HG02884 (cell line): ENCODE results near the gene RFTN1.

Source experiments
- ATAC-seq: cut with Tn5 transposase; IDR thresholded peaks from one replicate; pipeline ENCODE4 v1.9.1; 2021; ENCODE audit warnings: mild to moderate bottlenecking, moderate library complexity; ENCODE audit not compliant: unreplicated experiment

Gene RFTN1

DNA sequence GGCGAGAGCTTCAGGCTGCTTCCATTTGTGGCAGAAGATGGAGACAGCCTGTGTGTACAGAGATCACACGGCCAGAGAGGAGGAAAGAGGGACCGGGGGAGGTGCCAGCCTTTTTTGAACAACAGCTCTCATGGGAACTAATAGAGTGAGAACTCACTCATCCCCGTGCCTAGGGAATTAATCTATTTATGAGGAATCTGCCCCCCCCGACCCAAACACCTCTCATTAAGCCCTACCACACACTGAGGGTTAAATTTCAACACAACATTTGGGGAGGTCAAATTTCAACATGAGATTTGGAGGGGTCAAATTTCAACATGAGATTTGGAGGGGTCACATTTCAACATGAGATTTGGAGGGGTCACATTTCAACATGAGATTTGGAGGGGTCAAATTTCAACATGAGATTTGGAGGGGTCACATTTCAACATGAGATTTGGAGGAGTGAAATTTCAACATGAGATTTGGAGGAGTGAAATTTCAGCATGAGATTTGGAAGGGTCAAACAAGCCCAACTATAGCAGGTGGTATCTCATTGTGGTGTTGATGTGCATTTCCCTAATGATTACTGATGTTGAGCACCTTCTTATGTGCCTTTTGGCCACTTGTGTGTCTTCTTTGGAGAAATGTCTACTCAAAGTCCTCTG, 20.6 kb upstream of the RFTN1 start:
- no peak for ATAC-seq

- ATAC-seq, result no peak
Observed at GRCh38 chr3:16529264-16529663, 15.8 kb upstream of the RFTN1 start.

- no peak for ATAC-seq
Observed at GRCh38 chr3:16528581-16528993, 15.1 kb upstream of the RFTN1 start.

- ATAC-seq, result no peak
Observed at GRCh38 chr3:16528106-16528505, 14.6 kb upstream of the RFTN1 start.

- ATAC-seq, result no peak
Observed at GRCh38 chr3:16524196-16524595, 10.7 kb upstream of the RFTN1 start.

GRCh38 chr3:16523778-16524177, 10.3 kb upstream of the RFTN1 start:
- ATAC-seq, result no peak

DNA sequence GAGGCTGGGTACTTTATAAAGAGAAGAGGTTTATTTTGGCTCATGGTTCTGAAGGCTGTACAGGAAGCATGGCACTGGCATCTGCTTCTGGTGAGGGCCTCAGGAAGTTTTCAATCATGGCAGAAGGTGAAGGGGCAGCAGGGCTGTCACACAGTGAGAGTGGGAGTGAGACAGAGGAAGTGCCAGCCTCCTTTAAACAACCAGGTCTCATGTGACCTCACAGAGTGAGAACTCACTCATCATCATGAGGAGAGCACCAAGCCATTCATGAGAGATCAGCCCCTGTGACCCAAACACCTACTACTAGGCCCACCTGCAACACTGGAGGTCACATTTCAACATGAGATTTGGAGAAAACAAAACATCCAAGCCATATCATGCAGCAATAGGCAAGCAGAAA, 9.3 kb upstream of the RFTN1 start:
- ATAC-seq, result no peak

DNA sequence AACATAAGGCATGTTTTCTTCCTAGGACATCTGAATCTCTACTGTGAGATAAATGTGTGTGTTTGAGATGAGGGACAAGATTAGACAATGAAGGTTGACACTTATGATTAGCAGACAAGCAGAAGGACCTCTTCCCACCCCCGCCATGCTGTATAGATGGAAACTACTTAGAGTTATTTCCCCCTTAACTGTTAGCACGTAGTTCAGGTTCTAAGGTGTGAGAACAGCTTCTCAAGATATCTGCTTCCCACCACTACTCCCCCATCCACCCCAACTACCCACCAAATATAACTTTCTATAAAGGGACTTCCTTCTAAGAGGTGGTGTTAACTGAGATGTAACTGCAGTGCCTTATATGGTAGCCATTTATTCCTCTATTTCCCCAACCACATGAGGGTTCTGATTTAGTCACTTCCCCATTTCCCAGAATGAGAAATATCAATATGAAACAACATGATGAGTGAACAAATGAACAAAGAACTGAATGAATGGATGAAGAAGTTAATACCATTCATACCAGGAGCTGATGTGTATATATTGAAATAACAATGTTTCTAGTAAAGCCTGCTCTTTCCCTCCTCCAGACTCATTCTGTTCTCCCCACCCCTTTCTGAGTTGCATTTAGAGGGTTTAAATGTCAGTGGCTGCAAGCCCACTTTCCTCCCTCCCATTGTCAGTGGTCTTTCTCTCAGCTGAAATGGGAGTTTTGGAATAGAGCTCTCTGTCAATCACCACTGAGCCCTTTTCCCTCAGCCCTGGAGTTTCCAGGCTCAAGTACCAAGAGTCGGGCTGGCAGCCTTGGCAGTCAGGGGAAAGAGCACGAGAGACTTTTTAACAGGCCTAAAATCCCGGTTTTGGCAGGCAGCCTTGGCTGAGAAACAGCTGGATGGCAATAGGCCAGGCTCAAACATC, 7.7 kb upstream of the RFTN1 start:
- peak; percentile 71 for ATAC-seq

GRCh38 chr3:16520241-16520969, 6.9 kb upstream of the RFTN1 start:
- no peak for ATAC-seq

DNA sequence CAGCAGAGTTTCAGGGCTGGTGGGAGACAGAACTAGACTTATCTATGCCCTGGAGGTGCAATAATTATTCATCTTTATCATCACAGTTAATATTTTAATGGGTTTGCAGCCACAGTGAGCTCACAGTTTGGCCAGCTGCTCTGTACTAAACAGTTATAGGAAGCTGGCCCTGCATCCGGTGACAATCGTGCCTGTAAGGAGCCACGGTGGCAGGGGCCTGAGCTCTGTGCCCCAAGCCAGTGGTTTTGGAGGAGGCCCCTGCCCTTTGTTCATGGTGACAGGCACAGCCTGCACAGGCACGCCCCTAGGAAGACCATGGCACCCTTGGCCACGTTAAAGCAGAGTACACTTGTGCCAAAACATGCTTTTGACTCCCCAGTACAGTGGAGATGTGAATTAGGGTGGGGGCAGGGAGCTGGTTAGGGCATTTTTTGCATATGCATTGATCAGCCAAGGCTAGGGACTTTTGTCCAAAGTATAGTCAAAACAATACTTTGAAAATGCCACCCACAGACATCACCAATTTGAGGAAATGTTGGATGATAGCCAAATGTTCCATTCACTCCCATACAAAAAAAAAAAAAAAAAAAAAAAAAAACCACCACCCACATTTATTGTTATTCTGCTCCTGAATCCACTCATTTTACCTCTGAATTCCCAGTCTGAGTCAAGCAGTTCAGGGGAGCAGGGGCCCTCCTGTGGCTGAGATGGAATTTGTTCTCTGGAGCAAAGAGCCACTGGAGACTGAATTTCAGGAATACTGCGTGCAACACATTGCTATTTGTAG, 3.4 kb upstream of the RFTN1 start:
- no peak for ATAC-seq

DNA sequence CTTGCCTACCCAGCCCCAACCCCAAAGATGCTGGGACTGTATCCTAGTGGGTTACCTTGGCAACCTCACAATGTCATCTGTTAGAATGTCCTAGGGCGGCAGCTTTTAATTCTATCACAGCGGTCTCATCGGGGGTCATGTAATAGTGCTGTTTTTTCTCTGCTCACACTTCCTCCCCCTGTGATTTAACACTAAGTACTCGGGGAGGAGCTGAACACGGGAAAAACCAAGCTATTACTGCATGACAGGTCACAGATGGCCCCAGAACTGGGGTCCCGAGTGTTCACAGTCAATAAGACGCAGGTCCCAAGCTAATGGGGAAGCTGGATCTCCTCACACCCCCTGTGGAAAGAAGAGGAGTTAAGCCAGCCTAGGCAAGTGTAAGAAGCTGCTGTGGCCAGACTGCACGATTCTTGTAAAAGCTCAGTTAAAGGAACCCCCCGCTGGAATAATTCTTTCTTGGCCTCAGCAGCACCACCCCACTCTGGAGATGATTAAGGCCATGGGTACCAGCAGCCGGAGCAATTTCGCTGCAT, 2.5 kb upstream of the RFTN1 start:
- ATAC-seq, result no peak

- ATAC-seq, result no peak
Observed at GRCh38 chr3:16514755-16515353, 1.4 kb upstream of the RFTN1 start.

GRCh38 chr3:16514021-16514700, 662 bp upstream of the RFTN1 start:
- ATAC-seq, result no peak

GRCh38 chr3:16512435-16513140, 911 bp downstream of the RFTN1 start:
- ATAC-seq, result peak; percentile 4

DNA sequence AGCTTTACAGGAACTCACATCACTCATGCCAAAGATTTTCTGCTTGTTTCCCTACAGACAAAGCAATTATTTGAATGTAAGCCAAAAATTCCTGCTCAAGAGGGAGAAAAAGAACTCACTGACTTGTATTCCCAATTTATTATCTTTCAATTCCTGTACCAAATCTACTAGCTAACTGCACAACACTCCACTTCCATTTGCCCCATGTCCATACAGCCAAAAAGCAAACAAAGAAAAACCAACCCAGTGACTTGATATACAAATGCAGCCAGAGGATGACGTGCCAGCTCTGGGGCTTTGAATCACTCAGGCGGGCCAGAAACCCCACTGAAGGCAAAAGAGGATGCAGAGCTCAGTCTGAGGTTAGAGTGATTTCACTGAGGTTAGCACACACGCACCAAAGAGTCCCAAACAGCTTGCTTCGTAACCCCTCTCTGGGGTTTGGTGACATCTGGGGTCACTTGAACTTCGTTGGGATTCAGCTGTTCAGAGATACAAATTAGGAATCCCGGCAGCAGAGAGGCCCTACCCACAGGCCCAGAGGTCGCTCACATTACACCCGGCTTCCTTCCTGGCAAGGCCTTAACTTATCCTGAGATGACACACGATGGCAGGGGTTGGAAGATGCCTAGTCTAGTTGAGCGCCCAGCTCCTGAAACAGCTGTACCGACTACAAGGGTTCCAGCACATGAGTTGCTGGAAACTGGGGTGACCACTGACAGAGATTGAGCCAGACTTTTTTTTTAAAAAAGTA, 1.6 kb downstream of the RFTN1 start:
- peak; percentile 38 for ATAC-seq

DNA sequence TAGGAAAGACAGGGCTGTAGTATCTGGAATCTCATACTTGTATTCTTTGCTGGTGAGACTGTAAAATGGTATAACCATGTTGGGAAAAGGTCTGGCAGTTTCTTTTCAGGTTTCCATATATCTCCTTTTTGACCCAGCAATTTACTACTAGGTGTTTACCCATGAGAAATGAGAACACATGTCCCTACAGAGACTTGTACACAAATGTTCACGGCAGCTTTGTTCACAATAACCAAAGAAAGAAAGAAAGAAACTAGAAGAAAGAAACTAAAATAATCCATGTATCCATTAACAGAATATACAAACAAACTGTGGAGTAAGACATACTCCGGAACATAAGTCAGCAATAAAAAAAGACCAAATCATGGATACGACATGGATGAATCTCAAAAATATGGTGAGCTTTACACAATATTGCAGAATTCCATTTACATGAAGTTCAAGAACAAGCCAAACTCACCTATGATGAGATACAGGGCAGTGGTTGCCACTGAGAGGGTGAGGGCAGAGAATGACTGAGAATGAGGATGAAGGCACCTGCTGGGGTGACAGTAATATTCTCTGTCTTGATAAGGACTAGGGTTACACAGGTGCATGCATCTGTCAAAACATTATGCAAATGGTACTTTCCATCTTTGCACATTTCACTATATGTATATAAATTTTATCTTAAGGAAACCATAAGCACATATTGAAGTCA, 2.7 kb downstream of the RFTN1 start:
- ATAC-seq, result no peak

DNA sequence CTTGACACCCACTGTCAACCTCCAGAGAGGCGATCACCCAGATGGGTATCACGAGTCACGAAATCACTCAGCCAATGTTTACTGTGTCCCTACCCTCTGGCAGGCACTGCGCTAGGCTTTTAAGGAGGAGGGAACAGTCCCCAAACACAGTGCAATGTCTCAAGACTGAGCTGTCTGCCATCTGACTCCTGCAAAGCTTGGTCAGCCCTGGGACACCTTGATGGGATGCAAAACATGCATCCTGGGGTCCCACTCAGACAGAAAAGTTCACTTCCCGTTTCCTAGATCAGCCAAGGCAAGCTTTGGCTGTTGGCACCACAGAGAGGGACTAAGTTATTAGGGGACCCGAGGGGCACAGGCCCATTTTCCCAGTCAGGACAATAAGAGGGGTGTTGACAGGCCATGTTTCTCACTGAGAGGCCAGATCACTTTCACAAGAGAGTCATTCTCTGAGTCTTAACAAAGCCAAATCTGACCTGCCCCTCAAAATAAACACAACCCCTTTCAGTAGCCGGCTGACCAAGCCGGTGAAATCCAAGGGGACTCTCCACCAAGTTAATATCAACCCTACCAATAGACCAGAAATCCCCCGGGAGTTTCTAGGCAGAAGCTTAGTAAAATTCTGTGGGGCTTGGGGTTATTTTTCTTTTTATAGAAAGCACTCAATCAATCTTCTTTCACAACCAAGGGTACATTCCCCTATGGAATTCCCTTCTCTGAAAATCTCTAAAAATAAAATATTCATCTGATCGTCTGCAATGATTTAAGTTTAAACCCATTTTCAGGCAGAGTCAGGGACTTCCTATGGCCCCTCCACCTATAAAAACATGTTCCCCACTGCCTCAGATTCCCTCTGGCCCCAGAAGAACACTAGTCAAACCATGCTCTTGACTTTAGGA, 3.5 kb downstream of the RFTN1 start:
- peak; percentile 18 for ATAC-seq
